H1 (cell line): ENCODE measurements around the gene ACY1. TPM values are rescaled to one million over a fixed set of nuclear protein-coding genes. Genes with fewer than 3 reads are reported as not detected.

Source experiments
- CTCF ChIA-PET: fragments of 300-600 bp; sonication (Branson Sonifier 250); formaldehyde crosslinking; loops from one replicate; lab custom pipeline; 2021; ENCODE audit not compliant: partially characterized antibody; lab: Charles Lee
- POLR2A ChIA-PET: fragments of 300-600 bp; sonication (Branson Sonifier 250); formaldehyde crosslinking; loops from one replicate; lab custom pipeline; 2021; ENCODE audit warnings: inconsistent platforms; ENCODE audit not compliant: partially characterized antibody; lab: Charles Lee
- DNase-seq, 2 experiments: peaks; one replicate each; pipeline versions ENCODE4 v3.0.0 to v3.0.0-alpha.2; 2010 to 2022; ENCODE audit warnings: low spot score in 2 of 2, low read depth in 1 of 2, mixed read lengths in 1 of 2
- FAIRE-seq: peaks from 2 replicates; lab custom pipeline; 2011; peaks lifted over from hg19 to GRCh38; lab: Jason Lieb, UNC
- H2AFZ ChIP-seq: 2 replicates; pipeline ENCODE4 v1.8.1; 2012; ENCODE audit warnings: low read length, inconsistent platforms
- H2AK5ac ChIP-seq: 2 replicates; pipeline ENCODE4 v1.6.1; 2013; ENCODE audit warnings: low read depth, low read length
- H2BK120ac ChIP-seq: replicated peaks from 2 replicates; pipeline ENCODE3; 2013; ENCODE audit warnings: low read depth, low read length, inconsistent platforms
- H2BK12ac ChIP-seq: 2 replicates; pipeline ENCODE4 v1.6.1; 2013; ENCODE audit warnings: low read depth, low read length
- H2BK15ac ChIP-seq: 2 replicates; pipeline ENCODE4 v1.6.1; 2013; ENCODE audit warnings: low read length
- H2BK20ac ChIP-seq: 2 replicates; pipeline ENCODE4 v1.6.1; 2013; ENCODE audit warnings: low read length
- H2BK5ac ChIP-seq: 2 replicates; pipeline ENCODE4 v1.6.1; 2013; ENCODE audit warnings: low read depth, low read length
- H3K14ac ChIP-seq: 2 replicates; pipeline ENCODE4 v1.6.1; 2013; ENCODE audit warnings: inconsistent platforms; ENCODE audit not compliant: insufficient read length
- H3K18ac ChIP-seq: 2 replicates; pipeline ENCODE4 v1.6.1; 2013; ENCODE audit warnings: low read length; ENCODE audit errors: extremely low read depth
- H3K23ac ChIP-seq: 2 replicates; pipeline ENCODE4 v1.6.1; 2013; ENCODE audit warnings: inconsistent platforms; ENCODE audit not compliant: insufficient read length
- H3K23me2 ChIP-seq: 2 replicates; pipeline ENCODE4 v1.6.1; 2013; ENCODE audit warnings: low read depth, low read length
- H3K27ac ChIP-seq: 2 replicates; pipeline ENCODE4 v1.6.1; 2011; ENCODE audit warnings: low read depth, low read length, inconsistent platforms
- H3K27me3 ChIP-seq, 4 experiments: replicated peaks in 1 of 4; 1 replicate in 1 of 4; 2 replicates in 3 of 4; pipeline versions ENCODE4 v1.6.1 to v1.8.1; 2011 to 2013; ENCODE audit warnings: low read length in 3 of 4, mild to moderate bottlenecking in 3 of 4, inconsistent platforms in 2 of 4, mixed read lengths in 2 of 4, moderate library complexity in 1 of 4; ENCODE audit not compliant: control insufficient read depth in 3 of 4, insufficient read depth in 3 of 4; ENCODE audit errors: extremely low read depth in 1 of 4
- H3K36me3 ChIP-seq, 4 experiments: 2 replicates each; pipeline versions ENCODE4 v1.6.1 to v1.8.1; 2011 to 2013; ENCODE audit warnings: mild to moderate bottlenecking in 4 of 4, low read length in 3 of 4, moderate library complexity in 2 of 4, control low read depth in 1 of 4, inconsistent platforms in 1 of 4; ENCODE audit not compliant: insufficient read depth in 4 of 4, control insufficient read depth in 2 of 4
- H3K4ac ChIP-seq: replicated peaks from 2 replicates; pipeline ENCODE3; 2013; ENCODE audit warnings: low read length, low read depth, mixed read lengths, inconsistent platforms; ENCODE audit not compliant: insufficient read length
- H3K4me1 ChIP-seq, 4 experiments: replicated peaks in 1 of 4; 1 replicate in 1 of 4; 2 replicates in 3 of 4; pipeline versions ENCODE4 v1.6.1 to v1.8.1; 2011 to 2013; ENCODE audit warnings: low read length in 3 of 4, inconsistent platforms in 2 of 4, mixed read lengths in 1 of 4; ENCODE audit not compliant: insufficient read depth in 4 of 4, control insufficient read depth in 3 of 4
- H3K4me2 ChIP-seq, 2 experiments: 2 replicates each; pipeline versions ENCODE4 v1.6.1 to v1.8.1; 2011 to 2013; ENCODE audit warnings: low read depth in 2 of 2, low read length in 2 of 2, control low read depth in 1 of 2, inconsistent platforms in 1 of 2, mild to moderate bottlenecking in 1 of 2; ENCODE audit not compliant: insufficient read depth in 1 of 2
- H3K4me3 ChIP-seq, 4 experiments: fragments of 200-600, 300-600 bp in 1 of 4; sonication (generic), shearing (Covaris generic), sonication (Bioruptor Twin) in 1 of 4; 2 replicates each; pipeline versions ENCODE4 v1.5.1 to v1.8.1; 2011 to 2016; ENCODE audit warnings: low read length in 4 of 4, low read depth in 3 of 4, control low read depth in 2 of 4, inconsistent platforms in 2 of 4, mild to moderate bottlenecking in 2 of 4, mixed read lengths in 1 of 4, moderate library complexity in 1 of 4; ENCODE audit not compliant: insufficient read depth in 2 of 4; ENCODE audit errors: extremely low read depth in 1 of 4
- H3K56ac ChIP-seq: replicated peaks from 2 replicates; pipeline ENCODE3; 2013; ENCODE audit warnings: low read depth, mild to moderate bottlenecking, mixed read lengths, low read length, inconsistent platforms; ENCODE audit not compliant: insufficient read length
- H3K79me1 ChIP-seq: 2 replicates; pipeline ENCODE4 v1.6.1; 2013; ENCODE audit warnings: low read depth, low read length, control low read depth
- H3K79me2 ChIP-seq, 2 experiments: 2 replicates each; pipeline versions ENCODE4 v1.6.1 to v1.8.1; 2012 to 2013; ENCODE audit warnings: low read length in 2 of 2, mild to moderate bottlenecking in 2 of 2, inconsistent platforms in 1 of 2; ENCODE audit not compliant: insufficient read depth in 2 of 2, control insufficient read depth in 1 of 2
- H3K9ac ChIP-seq, 4 experiments: replicated peaks in 1 of 4; 1 replicate in 1 of 4; 2 replicates in 3 of 4; pipeline versions ENCODE4 v1.6.1 to v1.8.1; 2011 to 2013; ENCODE audit warnings: low read depth in 3 of 4, low read length in 3 of 4, control low read depth in 2 of 4, mild to moderate bottlenecking in 2 of 4, moderate library complexity in 2 of 4, inconsistent platforms in 1 of 4; ENCODE audit errors: extremely low read depth in 1 of 4
- H3K9me3 ChIP-seq, 2 experiments: 2 replicates each; pipeline versions ENCODE4 v1.6.1 to v1.8.1; 2012 to 2013; ENCODE audit warnings: mild to moderate bottlenecking in 2 of 2, moderate library complexity in 2 of 2, control low read depth in 1 of 2, inconsistent platforms in 1 of 2, low read depth in 1 of 2, low read length in 1 of 2, mixed read lengths in 1 of 2; ENCODE audit not compliant: insufficient read depth in 2 of 2
- H4K20me1 ChIP-seq, 2 experiments: replicated peaks in 1 of 2; 2 replicates each; pipeline versions ENCODE3 to v1.8.1; 2011 to 2013; ENCODE audit warnings: inconsistent platforms in 2 of 2, low read length in 2 of 2, mild to moderate bottlenecking in 1 of 2; ENCODE audit not compliant: insufficient read depth in 2 of 2, control insufficient read depth in 1 of 2
- H4K5ac ChIP-seq: 2 replicates; pipeline ENCODE4 v1.6.1; 2013; ENCODE audit warnings: low read length, low read depth, mixed read lengths, inconsistent platforms; ENCODE audit not compliant: insufficient read length
- H4K8ac ChIP-seq: 2 replicates; pipeline ENCODE4 v1.8.0; 2013; ENCODE audit warnings: mild to moderate bottlenecking, moderate library complexity, low read length, inconsistent platforms; ENCODE audit not compliant: insufficient read depth; ENCODE audit errors: extremely low read depth
- H4K91ac ChIP-seq: replicated peaks from 2 replicates; pipeline ENCODE3; 2013; ENCODE audit warnings: low read length, mixed read lengths, inconsistent platforms; ENCODE audit not compliant: insufficient read length
- ATF3 ChIP-seq: IDR thresholded peaks from 2 replicates; pipeline ENCODE4 v1.6.1; 2011; ENCODE audit warnings: low read depth, mild to moderate bottlenecking, low read length; ENCODE audit not compliant: insufficient read depth
- BACH1 ChIP-seq: IDR thresholded peaks from 2 replicates; pipeline ENCODE4 v1.6.1; 2012; ENCODE audit warnings: low read length, improper control_type of control experiment
- CBX5 ChIP-seq: fragments of 300-800, 300-1000 bp; sonication (generic); IDR thresholded peaks from 2 replicates; pipeline ENCODE4 v1.7.1; 2016; ENCODE audit warnings: antibody characterized with exemption, low read length, low read depth
- YY1 ChIP-seq: IDR thresholded peaks from 2 replicates; pipeline ENCODE4 v1.6.1; 2011; ENCODE audit warnings: low read depth, mild to moderate bottlenecking, low read length
- WGBS, 2 experiments: shearing (Covaris generic) in 1 of 2; methylation state at CpG; one replicate each; pipeline versions ENCODE4 v1.1.6 to v1.1.7; 2013 to 2015; ENCODE audit warnings: low lambda C conversion rate in 2 of 2, mixed read lengths in 2 of 2, inconsistent platforms in 1 of 2, low coverage in 1 of 2, missing lambda C conversion rate in 1 of 2; ENCODE audit not compliant: insufficient replicate concordance in 2 of 2, insufficient coverage in 1 of 2, insufficient read length in 1 of 2; ENCODE audit errors: extremely low coverage in 1 of 2, missing lambda C conversion rate in 1 of 2; 5-methylcytosine and 5-hydroxymethylcytosine counted together
- polyA plus RNA-seq, 7 experiments: library from polyadenylated mRNA; depleted of rRNA in 3 of 7; stranded (reverse) in 5 of 7; unstranded in 2 of 7; fragments of >200 nt in 5 of 7; fragments of 200-250 nt in 2 of 7; gene quantifications; 1 replicate in 5 of 7; 2 replicates in 1 of 7; 4 replicates in 1 of 7; pipeline versions ENCODE4 v1.2.1 to v1.2.3, GENCODE V29; 2011 to 2013; ENCODE audit warnings: missing spikeins in 2 of 7, mixed read lengths in 2 of 7
- total RNA-seq: library from RNA; stranded (reverse); fragmentation: NEBNext Ultra II Directional; extraction: Animal tissue kit (Norgen Biotek cat#: 25700); gene quantifications from 2 replicates; pipeline ENCODE4 v1.2.1, GENCODE V29; 2021

ACY1 gene
- total and polyA plus RNA-seq, 2 of the 8 experiments (the other 6 are each of a cell fraction or from before 2014, with no cell fraction given), result 48.3 to 113 TPM

DNA sequence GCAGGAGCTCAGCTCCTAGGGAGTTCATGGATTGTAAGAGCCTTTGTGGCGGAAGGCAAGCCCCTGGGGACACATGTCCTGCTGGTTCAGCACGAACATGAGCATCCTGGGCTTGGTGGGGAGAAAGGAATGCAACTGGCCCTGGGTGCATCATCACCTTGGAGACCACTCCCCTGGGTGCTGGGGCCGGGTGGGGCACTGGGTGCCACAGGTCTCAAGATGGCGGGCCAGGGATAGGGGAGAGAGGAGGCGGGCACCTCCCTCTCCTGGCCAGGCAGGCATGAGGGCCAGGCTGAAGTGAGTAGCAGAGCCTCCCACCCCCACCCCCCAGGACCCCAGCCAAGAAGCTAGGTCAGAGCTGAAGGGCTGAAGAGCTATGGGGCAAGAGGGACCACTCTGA, 16.8 kb upstream of the ACY1 start:
- peak overlapping the region; percentile 77 to 85 for H3K4me2 ChIP-seq
- H2BK15ac ChIP-seq, result peak overlapping the region; percentile 46; the same call in 1 of the 2 replicates
- H3K4me1 ChIP-seq, result peaks cover 12 to 42% (median 33%) of the 10 kb centered on the region in 4 experiments
- H2BK12ac ChIP-seq, result peak overlapping the region; percentile 80; the same call in 1 of the 2 replicates
- H3K27ac ChIP-seq, result no peak overlapping the region
- no peak overlapping the region for H2BK120ac ChIP-seq
- no peaks in the 10 kb centered on the region for H3K79me1 ChIP-seq
- no peak overlapping the region for H4K5ac ChIP-seq
- 0 out of 2 replicates have a peak, but pooled peaks have one; percentile 12 for TF ChIP-seq YY1
- no peak for TF ChIP-seq ATF3
- TF ChIP-seq BACH1, result no peak
- no peak for TF ChIP-seq CBX5
- WGBS, 2 experiments, result 86% methylated on average over 5 of the region's 5 CpGs; no CpG with 5 or more reads in 1 of the 2 experiments
- peak overlapping the region; percentile 17 for H4K91ac ChIP-seq
- H3K4ac ChIP-seq, result no peak overlapping the region
- FAIRE-seq (no peak), DNase-seq (no peak)
- peak overlapping the region; percentile 44; the same call in 1 of the 2 replicates for H2BK5ac ChIP-seq
- H4K8ac ChIP-seq, result no peak overlapping the region; the same call in 1 of the 2 replicates
- peak overlapping the region in 2 of 4 experiments; percentile 37 to 64; a peak in 4 of 8 replicates for H3K4me3 ChIP-seq
- H3K9me3 ChIP-seq, result no peaks in the 10 kb centered on the region
- no peaks in the 10 kb centered on the region for H3K36me3 ChIP-seq
- no peak overlapping the region for H2AFZ ChIP-seq
- CTCF ChIA-PET, result interaction anchor here (1.7 to 10.5 kb wide), 3 partner anchors 9 to 86 kb away, joined by 4 to 66 read pairs (median 12); partner anchors contain the start of gene ACY1
- peak overlapping the region; percentile 82; the same call in 1 of the 2 replicates for H2AK5ac ChIP-seq
- peaks cover 9% of the 10 kb centered on the region; the same call in 1 of the 2 replicates for H3K23me2 ChIP-seq
- H3K79me2 ChIP-seq, result no peaks in the 10 kb centered on the region
- H3K14ac ChIP-seq, result no peak overlapping the region
- 0 out of 2 replicates have a peak overlapping the region, but pooled peaks have one; percentile 61 for H2BK20ac ChIP-seq
- POLR2A ChIA-PET, result interaction anchor here (0.7 to 29.3 kb wide), 9 partner anchors 8 to 565 kb away, joined by 3 to 923 read pairs (median 8); partner anchors contain the start of genes ABHD14A, ABHD14B, ACY1 and GPR62
- no peak overlapping the region for H3K9ac ChIP-seq
- H3K23ac ChIP-seq, result no peak overlapping the region
- H4K20me1 ChIP-seq, result peaks cover 0 to 8% of the 10 kb centered on the region in 2 experiments
- H3K27me3 ChIP-seq, result peaks cover 0 to 13% (median 2%) of the 10 kb centered on the region in 4 experiments; a peak in 5 of 7 replicates
- H3K56ac ChIP-seq, result no peak overlapping the region
- peak overlapping the region; percentile 90 for H3K18ac ChIP-seq
